ENCODE data around the gene CUBN. TPM values are rescaled to one million over a fixed set of nuclear protein-coding genes. Genes with fewer than 3 reads are reported as not detected.
A peak's percentile ranks its signal among the peaks of the same experiment; 100 is the strongest.

Gene CUBN
- total RNA-seq, 1 donor from 2014 or later, result 2.7 TPM

GRCh38 chr10:17113889-17114540 is 15.6 kb downstream of the CUBN start:
- no peak overlapping the region for H3K4me2 ChIP-seq (ENCODE audit: low read length)
- no peak overlapping the region for H3K27ac ChIP-seq (ENCODE audit: low read depth, low read length)
- FAIRE-seq, result no peak
- H3K36me3 ChIP-seq (ENCODE audit: insufficient read depth, low read length), result no peaks in the 10 kb centered on the region
- H4K20me1 ChIP-seq (ENCODE audit: insufficient read depth, low read length), result no peaks in the 10 kb centered on the region
- Mint-ChIP-seq H3K36me3 (ENCODE audit: low read depth, unreplicated experiment) (no peaks in the 10 kb centered on the region), H3K4me1 (ENCODE audit: low read depth, unreplicated experiment) (peaks cover 6% of the 10 kb centered on the region), H3K27ac (ENCODE audit: unreplicated experiment) (no peak overlapping the region), H3K9me3 (ENCODE audit: unreplicated experiment) (no peaks in the 10 kb centered on the region), H3K27me3 (ENCODE audit: low read depth, unreplicated experiment) (no peaks in the 10 kb centered on the region), H3K4me3 (ENCODE audit: unreplicated experiment) (no peak overlapping the region)
- no peaks in the 10 kb centered on the region for H3K79me2 ChIP-seq (ENCODE audit: insufficient read depth, low read length)
- H3K9ac ChIP-seq (ENCODE audit: low read length), result no peak overlapping the region
- H3K4me1 ChIP-seq (ENCODE audit: insufficient read depth, low read length), result peaks cover 11% of the 10 kb centered on the region
- no peak overlapping the region for H2AFZ ChIP-seq (ENCODE audit: low read depth, low read length)
- peak; percentile 30 for DNase-seq (ENCODE audit: low read depth)
- no peak overlapping the region for H3K4me3 ChIP-seq (ENCODE audit: insufficient read depth, low read depth, low read length)
- no peaks in the 10 kb centered on the region for H3K27me3 ChIP-seq (ENCODE audit: insufficient read depth, low read length)
- no peak for TF ChIP-seq CTCF (IDR thresholded peaks at IDR 0.05; ENCODE audit: insufficient read depth, low read depth, low read length)
- TF ChIP-seq EZH2 (IDR thresholded peaks at IDR 0.05; ENCODE audit: insufficient read depth, low read length), result no peak
- H3K9me3 ChIP-seq (ENCODE audit: insufficient read depth, low read depth, low read length), result no peaks in the 10 kb centered on the region

DNA sequence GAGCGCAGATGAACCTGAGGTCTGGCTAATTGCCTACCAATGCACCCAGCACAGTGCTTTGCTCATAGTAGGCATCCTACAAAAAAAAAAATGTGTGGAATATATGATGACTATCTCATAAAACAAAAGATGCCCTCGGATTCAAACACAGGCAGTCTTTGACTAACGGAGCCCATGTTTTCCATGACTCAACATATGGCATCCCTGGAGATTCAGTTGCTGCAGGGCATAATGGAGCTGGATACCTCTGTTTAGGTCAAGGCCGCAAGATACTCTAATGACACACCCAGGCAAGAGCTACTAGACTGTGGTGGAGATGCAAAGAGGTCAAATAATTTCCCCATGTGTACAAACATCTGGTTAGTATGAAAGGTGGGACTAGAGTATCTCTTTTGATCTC is 16.3 kb downstream of the CUBN start:
- H3K9ac ChIP-seq (ENCODE audit: low read length), result no peak overlapping the region
- no peaks in the 10 kb centered on the region for H3K36me3 Mint-ChIP-seq (ENCODE audit: low read depth, unreplicated experiment)
- no peaks in the 10 kb centered on the region for H3K79me2 ChIP-seq (ENCODE audit: insufficient read depth, low read length)
- no peak overlapping the region for H3K4me2 ChIP-seq (ENCODE audit: low read length)
- no peaks in the 10 kb centered on the region for H3K9me3 Mint-ChIP-seq (ENCODE audit: unreplicated experiment)
- no peaks in the 10 kb centered on the region for H3K36me3 ChIP-seq (ENCODE audit: insufficient read depth, low read length)
- H3K27me3 ChIP-seq (ENCODE audit: insufficient read depth, low read length), result no peaks in the 10 kb centered on the region
- no peak overlapping the region for H2AFZ ChIP-seq (ENCODE audit: low read depth, low read length)
- no peak for DNase-seq (ENCODE audit: low read depth)
- no peaks in the 10 kb centered on the region for H3K9me3 ChIP-seq (ENCODE audit: insufficient read depth, low read depth, low read length)
- H3K27ac ChIP-seq (ENCODE audit: low read depth, low read length), result no peak overlapping the region
- H4K20me1 ChIP-seq (ENCODE audit: insufficient read depth, low read length), result no peaks in the 10 kb centered on the region
- no peak overlapping the region for H3K4me3 Mint-ChIP-seq (ENCODE audit: unreplicated experiment)
- peaks cover 11% of the 10 kb centered on the region for H3K4me1 ChIP-seq (ENCODE audit: insufficient read depth, low read length)
- no peaks in the 10 kb centered on the region for H3K27me3 Mint-ChIP-seq (ENCODE audit: low read depth, unreplicated experiment)
- peaks cover 10% of the 10 kb centered on the region for H3K4me1 Mint-ChIP-seq (ENCODE audit: low read depth, unreplicated experiment)
- TF ChIP-seq CTCF (IDR thresholded peaks at IDR 0.05; ENCODE audit: insufficient read depth, low read depth, low read length) (no peak), EZH2 (IDR thresholded peaks at IDR 0.05; ENCODE audit: insufficient read depth, low read length) (no peak)
- H3K4me3 ChIP-seq (ENCODE audit: insufficient read depth, low read depth, low read length), result no peak overlapping the region
- H3K27ac Mint-ChIP-seq (ENCODE audit: unreplicated experiment), result no peak overlapping the region
- FAIRE-seq, result no peak

DNA sequence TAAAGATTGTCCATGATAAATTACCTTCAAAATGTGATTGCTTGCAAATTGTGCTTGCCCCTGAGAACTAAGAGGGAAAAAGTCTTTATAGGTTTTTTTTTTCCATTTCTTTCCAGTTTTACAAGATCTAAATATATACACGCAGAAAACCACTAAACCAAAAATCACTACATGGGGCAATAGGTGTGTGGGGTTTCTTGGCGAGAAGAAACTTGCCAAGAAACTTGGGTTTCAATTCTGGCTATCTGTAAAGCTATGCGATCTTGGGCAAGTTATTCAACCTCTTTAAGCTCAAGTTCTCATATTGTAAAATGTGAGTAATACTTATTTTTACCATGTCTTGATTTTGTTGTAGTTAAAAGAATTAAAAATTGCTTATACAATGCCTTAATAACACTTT is 17.0 kb downstream of the CUBN start:
- no peaks in the 10 kb centered on the region for H3K27me3 Mint-ChIP-seq (ENCODE audit: low read depth, unreplicated experiment)
- Histone ChIP-seq H3K4me2 (ENCODE audit: low read length) (no peak overlapping the region), H3K4me3 (ENCODE audit: insufficient read depth, low read depth, low read length) (no peak overlapping the region), H3K79me2 (ENCODE audit: insufficient read depth, low read length) (no peaks in the 10 kb centered on the region), H3K9ac (ENCODE audit: low read length) (no peak overlapping the region), H2AFZ (ENCODE audit: low read depth, low read length) (no peak overlapping the region), H3K4me1 (ENCODE audit: insufficient read depth, low read length) (peaks cover 11% of the 10 kb centered on the region), H3K27me3 (ENCODE audit: insufficient read depth, low read length) (no peaks in the 10 kb centered on the region), H3K36me3 (ENCODE audit: insufficient read depth, low read length) (no peaks in the 10 kb centered on the region), H3K27ac (ENCODE audit: low read depth, low read length) (no peak overlapping the region), H3K9me3 (ENCODE audit: insufficient read depth, low read depth, low read length) (no peaks in the 10 kb centered on the region), H4K20me1 (ENCODE audit: insufficient read depth, low read length) (no peaks in the 10 kb centered on the region)
- H3K9me3 Mint-ChIP-seq (ENCODE audit: unreplicated experiment), result no peaks in the 10 kb centered on the region
- H3K27ac Mint-ChIP-seq (ENCODE audit: unreplicated experiment), result no peak overlapping the region
- FAIRE-seq (no peak), DNase-seq (ENCODE audit: low read depth) (no peak)
- H3K36me3 Mint-ChIP-seq (ENCODE audit: low read depth, unreplicated experiment), result no peaks in the 10 kb centered on the region
- TF ChIP-seq CTCF (IDR thresholded peaks at IDR 0.05; ENCODE audit: insufficient read depth, low read depth, low read length), result no peak
- TF ChIP-seq EZH2 (IDR thresholded peaks at IDR 0.05; ENCODE audit: insufficient read depth, low read length), result no peak
- H3K4me3 Mint-ChIP-seq (ENCODE audit: unreplicated experiment), result no peak overlapping the region
- H3K4me1 Mint-ChIP-seq (ENCODE audit: low read depth, unreplicated experiment), result peaks cover 10% of the 10 kb centered on the region

All from astrocyte (in vitro differentiated cells and primary cell).